ENCODE data around the gene NEU2.

DNA sequence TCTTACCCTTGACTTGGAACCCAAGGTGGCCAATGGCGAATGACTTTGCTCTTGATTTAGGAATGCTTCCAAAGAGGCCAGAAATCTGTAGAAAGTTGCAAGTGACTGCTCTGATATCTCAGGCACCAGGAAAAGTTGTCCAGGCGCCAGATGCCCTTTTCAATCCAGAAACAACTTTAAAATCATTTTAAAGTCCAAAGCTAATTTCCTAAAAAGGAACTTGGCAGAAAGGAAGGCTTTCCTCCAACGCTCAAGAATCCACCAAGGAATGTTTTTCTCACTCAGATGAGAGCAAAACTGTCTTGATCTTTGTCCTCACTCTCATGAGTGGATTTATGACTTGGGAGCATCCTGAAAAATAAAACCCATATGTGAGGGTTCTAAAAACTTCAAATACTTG is 24.7 kb upstream of the NEU2 start:
- no peak for TF ChIP-seq CTCF (IDR thresholded peaks at IDR 0.05; ENCODE audit: poor library complexity)
- no peak for TF ChIP-seq EZH2 (IDR thresholded peaks at IDR 0.05; ENCODE audit: borderline replicate concordance)

Data from hepatocyte (in vitro differentiated cells).